UCSD-AML1 (cell line): ENCODE results near the gene MDFI.
A peak's percentile ranks its signal among the peaks of the same experiment; 100 is the strongest.

Experiments
- DNase-seq: peaks from one replicate; lab custom pipeline; 2025; ENCODE audit not compliant: unreplicated experiment; lab: John Stamatoyannopoulos, UW

Gene MDFI

GRCh38 chr6:41648921-41649320, 10.7 kb downstream of the MDFI start:
- DNase-seq = no peak

GRCh38 chr6:41649596-41649995, 11.3 kb downstream of the MDFI start:
- DNase-seq = no peak

DNA sequence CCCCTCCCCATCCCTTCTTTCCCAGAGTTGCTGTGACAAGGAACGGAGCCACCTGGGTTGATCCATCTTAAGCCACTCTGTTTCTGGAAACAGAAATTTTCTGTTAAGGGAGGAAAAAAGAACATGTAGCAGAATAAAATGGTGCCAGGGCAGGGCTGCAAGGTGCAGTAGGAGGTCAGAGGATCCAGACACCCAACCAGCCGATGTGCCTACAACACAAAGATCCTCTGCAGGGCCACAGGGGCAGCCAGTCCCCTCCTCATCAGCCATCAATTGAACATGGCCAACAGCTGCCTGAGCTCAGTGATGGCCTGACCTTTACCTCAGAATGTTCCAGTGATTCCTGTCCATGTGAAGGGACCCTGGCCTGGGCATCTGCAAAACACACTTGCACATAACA, 11.9 kb downstream of the MDFI start:
- no peak for DNase-seq

DNA sequence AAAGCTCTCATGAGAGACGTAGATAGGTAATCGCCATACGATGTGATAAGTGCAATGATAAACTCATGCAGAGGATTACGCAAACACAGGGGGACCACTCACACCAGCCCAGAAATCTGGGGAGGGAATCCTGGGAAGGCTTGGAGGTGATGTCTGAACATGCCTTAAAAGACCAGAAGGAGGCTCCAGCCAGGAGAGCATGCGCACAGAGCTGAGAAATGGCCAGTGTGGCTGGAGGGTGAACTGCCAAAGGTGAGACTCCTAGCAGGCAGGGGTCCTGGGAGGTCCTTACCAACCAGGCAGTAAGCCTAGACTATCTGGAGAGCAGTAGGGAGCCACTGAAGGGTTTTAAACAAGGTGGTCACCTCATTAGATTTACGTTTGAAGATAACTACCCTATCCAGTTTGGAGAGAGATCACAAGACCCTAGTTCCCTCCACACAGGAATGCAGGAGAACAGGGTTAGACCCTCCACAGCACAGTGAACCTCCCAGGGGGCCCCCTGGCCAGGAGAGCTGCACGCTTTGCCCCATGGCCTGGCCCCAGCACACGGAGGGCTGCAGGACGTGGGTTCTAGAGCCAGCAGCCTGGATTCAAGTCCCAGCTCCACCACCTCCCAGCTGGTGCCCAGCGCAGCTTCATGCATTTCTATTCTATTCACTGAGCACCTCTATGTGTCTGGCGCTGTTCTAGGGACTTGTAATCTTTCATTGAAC, 13.1 kb downstream of the MDFI start:
- DNase-seq = no peak

DNA sequence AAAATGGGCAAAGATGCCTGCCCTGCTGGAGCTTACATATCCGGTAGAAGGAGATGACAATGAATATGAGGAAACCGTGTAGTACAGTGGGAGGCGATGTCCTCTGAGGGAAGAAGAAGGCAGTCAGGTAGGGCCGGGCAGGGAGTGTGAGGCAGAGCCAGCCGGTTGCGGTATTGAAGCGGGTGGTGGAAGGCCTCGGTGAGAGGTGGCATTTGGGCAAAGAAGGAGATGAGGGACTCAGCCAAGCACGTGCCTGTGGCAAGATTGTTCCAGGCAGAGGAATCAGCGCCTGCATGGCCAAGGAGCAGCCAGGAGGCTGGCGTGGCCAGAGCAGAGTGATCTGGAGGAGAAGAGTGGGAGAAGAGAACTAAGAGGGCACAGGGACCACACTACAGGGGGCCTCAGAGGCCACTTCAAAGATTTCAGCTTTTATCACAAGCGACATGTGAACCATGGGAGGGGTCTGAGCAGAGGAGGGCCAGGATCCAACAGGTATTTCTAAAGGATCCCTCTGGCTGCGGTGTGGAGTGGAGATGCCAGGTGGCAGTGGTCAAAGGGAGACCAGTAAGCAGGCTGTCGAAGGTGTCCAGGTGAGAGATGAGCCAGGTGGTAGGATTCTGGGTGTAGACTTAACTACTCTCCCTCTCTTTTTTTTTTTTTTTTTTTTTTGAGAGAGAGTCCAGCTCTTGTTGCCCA, 13.8 kb downstream of the MDFI start:
- no peak for DNase-seq

DNA sequence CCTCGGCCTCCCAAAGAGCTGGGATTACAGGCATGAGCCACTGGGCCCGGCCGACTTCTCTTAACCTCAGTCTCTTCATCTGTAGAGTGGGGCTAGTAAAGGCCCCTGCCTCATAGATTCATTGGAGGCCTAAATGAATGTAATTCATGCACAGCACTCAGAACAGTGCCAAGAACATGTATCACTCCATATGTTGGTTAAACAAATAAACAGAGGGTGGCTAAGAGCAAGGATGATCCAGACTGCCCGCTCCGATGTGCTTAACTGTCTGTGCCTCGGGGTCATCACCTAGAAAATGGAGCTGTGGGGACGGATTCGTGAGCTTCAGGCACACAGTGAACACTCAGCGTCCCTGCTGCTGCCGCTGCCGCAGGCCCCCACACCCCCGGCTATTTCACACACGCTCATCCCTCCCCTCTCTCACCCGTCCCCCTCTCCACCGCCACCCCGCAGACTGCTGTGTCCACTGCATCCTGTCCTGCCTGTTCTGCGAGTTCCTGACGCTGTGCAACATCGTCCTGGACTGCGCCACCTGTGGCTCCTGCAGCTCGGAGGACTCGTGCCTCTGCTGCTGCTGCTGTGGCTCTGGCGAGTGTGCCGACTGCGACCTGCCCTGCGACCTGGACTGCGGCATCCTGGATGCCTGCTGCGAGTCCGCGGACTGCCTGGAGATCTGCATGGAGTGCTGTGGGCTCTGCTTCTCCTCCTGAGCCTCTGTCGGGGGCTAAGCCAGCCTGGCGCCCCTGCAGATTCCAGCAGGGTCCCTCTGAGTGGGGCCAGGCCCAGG, 14.8 kb downstream of the MDFI start:
- no peak for DNase-seq

- DNase-seq = no peak
These were observed 15.4 kb downstream of the MDFI start for GRCh38 chr6:41653691-41654090.

- DNase-seq = no peak
These were observed 16.0 kb downstream of the MDFI start for GRCh38 chr6:41654151-41654697.

DNA sequence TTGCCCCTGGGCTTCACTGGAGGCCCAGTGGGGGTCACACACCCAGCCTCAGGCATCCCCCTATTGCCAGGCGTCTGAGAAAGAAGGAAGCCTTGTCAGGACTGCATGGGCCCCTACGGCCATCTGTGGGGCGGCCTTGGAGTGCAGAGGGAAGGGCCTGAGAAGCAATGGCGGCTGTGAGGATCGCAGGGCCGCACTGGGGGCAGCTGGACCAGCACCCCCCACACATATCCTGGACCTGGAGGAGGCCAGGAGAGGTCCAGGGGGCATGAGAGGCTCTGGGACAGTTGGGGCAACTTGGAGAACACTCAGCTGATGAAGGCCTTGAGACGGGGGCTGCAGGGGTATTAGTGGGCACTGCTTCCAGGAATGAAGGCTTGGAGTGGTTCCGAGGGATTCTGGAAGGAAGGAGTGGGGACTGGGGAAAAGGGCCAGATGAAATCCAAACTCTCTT, 16.5 kb downstream of the MDFI start:
- no peak for DNase-seq

- no peak for DNase-seq
These were observed 16.9 kb downstream of the MDFI start for GRCh38 chr6:41655176-41655575.

DNA sequence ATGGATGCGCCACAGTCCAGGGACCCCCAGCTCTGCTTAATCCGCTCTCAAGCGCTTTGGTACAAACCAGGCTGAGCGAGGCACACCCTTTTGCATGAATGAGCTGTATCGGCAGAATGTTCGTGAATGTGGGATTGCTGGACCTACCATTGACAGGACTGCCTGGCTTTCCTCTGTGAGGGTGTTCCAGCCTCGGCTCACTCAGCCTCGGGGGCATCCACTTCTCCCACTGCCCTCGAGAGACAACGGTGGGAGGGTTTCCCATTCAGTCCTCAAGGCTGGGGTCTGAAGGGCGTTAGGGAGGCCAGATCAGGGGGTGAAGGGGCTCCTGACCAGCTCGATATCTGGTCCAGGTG, 17.4 kb downstream of the MDFI start:
- no peak for DNase-seq

DNA sequence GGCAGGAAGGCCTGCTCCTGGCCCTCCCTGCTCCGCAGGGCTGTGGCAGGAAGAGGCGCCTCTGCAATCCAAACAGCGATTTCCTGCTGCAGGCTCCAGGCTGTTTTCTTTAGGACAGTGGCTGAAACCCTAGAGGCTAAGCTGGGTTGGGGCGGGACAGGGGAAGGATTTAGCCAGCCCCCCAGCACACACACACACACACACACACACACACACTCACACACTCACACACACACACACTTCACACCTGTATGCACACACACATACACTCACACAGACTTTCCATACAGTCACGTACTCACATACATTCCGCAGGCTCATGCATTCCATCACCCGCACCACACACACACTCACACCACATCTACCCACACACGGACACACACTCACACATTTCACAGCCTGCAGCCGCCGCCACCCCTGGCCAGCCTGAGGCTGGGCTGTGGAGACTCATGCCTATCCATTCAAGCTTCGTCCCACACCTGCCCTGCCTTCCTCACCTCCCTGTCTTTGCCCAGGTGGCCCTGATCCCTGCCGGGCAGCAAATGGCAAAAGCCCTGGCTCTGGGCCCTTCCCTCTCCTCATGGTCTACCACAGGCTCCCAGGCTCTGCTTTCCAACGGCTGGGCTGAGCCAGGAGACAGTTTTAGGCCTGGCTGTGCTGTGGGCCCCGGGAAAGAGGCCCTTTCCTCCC, 17.9 kb downstream of the MDFI start:
- DNase-seq = peak; percentile 63

- DNase-seq = no peak
These were observed 19.1 kb downstream of the MDFI start for GRCh38 chr6:41657131-41658094.

DNA sequence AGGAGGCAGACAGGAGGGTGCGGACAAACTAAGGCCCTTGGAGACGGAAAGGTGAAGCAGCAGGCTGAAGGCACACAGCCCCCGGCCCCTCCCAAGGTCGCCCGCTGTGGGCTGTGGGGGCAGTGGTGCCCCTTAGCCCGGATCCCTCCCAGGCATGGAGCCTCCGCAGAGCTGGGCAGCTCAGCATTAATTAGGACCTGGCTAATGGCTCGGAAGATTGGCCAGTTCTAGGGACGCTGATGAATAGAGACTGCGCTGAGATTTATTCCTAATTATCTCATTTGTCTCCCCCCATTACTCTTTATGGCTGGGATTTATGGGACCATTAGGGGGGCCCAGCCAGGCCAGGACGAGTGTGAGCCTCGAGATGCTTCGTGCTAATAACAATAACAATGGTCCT, 20.4 kb downstream of the MDFI start:
- no peak for DNase-seq

- peak; percentile 35 for DNase-seq
These were observed 21.7 kb downstream of the MDFI start for GRCh38 chr6:41659935-41660334.

- no peak for DNase-seq
These were observed 25.3 kb downstream of the MDFI start for GRCh38 chr6:41663568-41663967.

DNA sequence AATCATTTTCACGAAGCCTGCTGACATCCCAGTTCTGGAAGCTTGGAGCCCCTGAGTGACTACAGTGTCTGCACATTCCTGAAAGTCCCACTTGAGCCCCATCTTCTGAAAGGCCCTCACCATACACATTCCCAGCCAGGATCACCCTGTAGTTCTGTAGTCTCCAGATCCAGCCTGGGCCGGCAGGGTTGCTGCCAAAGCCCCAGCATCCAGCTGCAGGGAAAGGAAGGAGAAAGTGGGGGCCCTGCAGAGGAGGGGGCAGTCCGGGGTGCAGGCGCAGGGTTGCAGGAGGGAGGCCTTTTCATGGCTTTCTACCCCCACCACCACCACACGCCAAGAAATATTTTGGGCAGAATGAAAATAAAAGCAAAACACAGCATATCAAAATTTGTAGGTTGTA, 26.0 kb downstream of the MDFI start:
- DNase-seq = no peak

DNA sequence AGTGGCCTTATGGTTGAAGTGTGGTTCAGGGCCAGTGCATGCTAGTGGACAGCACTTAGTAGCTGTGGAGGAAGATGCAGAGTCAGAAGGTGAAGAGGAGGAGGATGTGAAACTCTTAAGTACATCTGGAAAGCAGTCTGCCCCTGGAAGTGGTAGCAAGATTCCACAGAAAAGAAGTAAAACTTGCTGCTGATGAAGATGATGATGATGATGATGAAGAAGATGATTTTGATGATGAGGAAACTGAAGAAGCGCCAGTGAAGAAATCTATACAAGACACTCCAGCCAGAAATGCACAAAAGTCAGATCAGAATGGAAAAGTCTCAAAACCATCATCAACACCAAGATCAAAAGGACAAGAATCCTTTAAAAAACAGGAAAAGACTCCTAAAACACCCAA, 28.9 kb downstream of the MDFI start:
- DNase-seq = no peak

- no peak for DNase-seq
These were observed 30.7 kb downstream of the MDFI start for GRCh38 chr6:41668968-41669367.
